Lower leg skin (tissue), 4 donors: Measurements from ENCODE around the gene C6orf62. TPM values are rescaled to one million over a fixed set of nuclear protein-coding genes. Genes with fewer than 3 reads are reported as not detected.
"Not testable (repeated sequence)": the region's sequence is repeated elsewhere in the genome, so short reads cannot be mapped to it uniquely, and the experiment has no call there.

Experiments
- DNase-seq, 2 donors: peaks; one replicate each; pipeline ENCODE4 v3.0.0-alpha.2; 2019; ENCODE audit warnings: low spot score in 2 of 2
- H3K4me3 ChIP-seq: fragments of 200-600 bp; sonication (generic); 2 replicates; pipeline ENCODE4 v1.5.1; 2017; ENCODE audit warnings: mild to moderate bottlenecking, low read depth; ENCODE audit not compliant: poor library complexity, severe bottlenecking
- CTCF ChIP-seq, 3 donors: fragments of 450-650 bp; IDR thresholded peaks; one replicate each; pipeline ENCODE4 v1.5.1; 2016; ENCODE audit warnings: antibody characterized with exemption in 3 of 3, mild to moderate bottlenecking in 3 of 3, moderate library complexity in 2 of 3
- POLR2A ChIP-seq, 2 donors: fragments of 450-650 bp; IDR thresholded peaks; one replicate each; pipeline ENCODE4 v1.6.1; 2016 to 2017; ENCODE audit warnings: antibody characterized with exemption in 2 of 2, mild to moderate bottlenecking in 1 of 2, moderate library complexity in 1 of 2
- WGBS, 2 donors: methylation state at CpG; one replicate each; pipeline ENCODE4 v1.1.5; 2018; 5-methylcytosine and 5-hydroxymethylcytosine counted together
- intact Hi-C: fragments of 100-400 bp; cut with DNase I; formaldehyde crosslinking; loops from one replicate; pipeline ENCODE4 v1.15.0; 2023; ENCODE audit warnings: low total_unique reads
- total RNA-seq, 4 donors: library from RNA; depleted of rRNA; stranded (reverse); fragments of >200 nt; gene quantifications; one replicate each; pipeline ENCODE4 v1.1.0, GENCODE V29; 2016

The C6orf62 gene
- total RNA-seq, 4 donors from 2014 or later: 50.9 to 63.3 (median 52.8) TPM

GRCh38 chr6:24718449-24719124, 367 bp downstream of the C6orf62 start:
- WGBS, 2 donors: 9% methylated on average over 8 of the region's 8 CpGs
- no peak for DNase-seq
- H3K4me3 ChIP-seq: peak overlapping the region; percentile 24
- intact Hi-C loops: no loop called here
- no peak for TF ChIP-seq POLR2A (IDR thresholded peaks at IDR 0.05)
- no peak for TF ChIP-seq CTCF (IDR thresholded peaks at IDR 0.05)

- intact Hi-C loops, DNase-seq: not testable (repeated sequence)
- 80 to 89% methylated on average over 7 of the region's 7 CpGs for WGBS, 2 donors
Measured at GRCh38 chr6:24716602-24717148, 2.3 kb downstream of the C6orf62 start.

GRCh38 chr6:24710519-24711303, 8.2 kb downstream of the C6orf62 start:
- intact Hi-C loops: no loop called here
- DNase-seq: no peak
- no peak overlapping the region for H3K4me3 ChIP-seq
- no peak for TF ChIP-seq CTCF (IDR thresholded peaks at IDR 0.05)
- TF ChIP-seq POLR2A (IDR thresholded peaks at IDR 0.05): no peak
- 88 to 92% methylated on average over 10 of the region's 10 CpGs for WGBS, 2 donors

More at GRCh38 chr6:24716602-24717148, 2.3 kb downstream of the C6orf62 start:
- H3K4me3 ChIP-seq: not testable (repeated sequence)

- H3K4me3 ChIP-seq: no peak overlapping the region
- WGBS, 2 donors: 81 to 86% methylated on average over 4 of the region's 4 CpGs
- intact Hi-C loops: no loop called here
- no peak for TF ChIP-seq POLR2A (IDR thresholded peaks at IDR 0.05)
- no peak for TF ChIP-seq CTCF (IDR thresholded peaks at IDR 0.05)
- no peak for DNase-seq
Measured at GRCh38 chr6:24709014-24709711, 9.8 kb downstream of the C6orf62 start.

GRCh38 chr6:24708612-24709011, 10.3 kb downstream of the C6orf62 start:
- DNase-seq: no peak
- 50 to 58% methylated on average over 3 of the region's 3 CpGs for WGBS, 2 donors
- TF ChIP-seq CTCF (IDR thresholded peaks at IDR 0.05): no peak
- TF ChIP-seq POLR2A (IDR thresholded peaks at IDR 0.05): no peak
- intact Hi-C loops: no loop called here
- no peak overlapping the region for H3K4me3 ChIP-seq

GRCh38 chr6:24704468-24704867, 14.5 kb downstream of the C6orf62 start:
- intact Hi-C loops: no loop called here
- H3K4me3 ChIP-seq: no peak overlapping the region
- TF ChIP-seq CTCF (IDR thresholded peaks at IDR 0.05) (no peak), POLR2A (IDR thresholded peaks at IDR 0.05) (no peak)
- no peak for DNase-seq
